Neural cell (in vitro differentiated cells): ENCODE data around the gene PBX3. TPM values are rescaled to one million over a fixed set of nuclear protein-coding genes. Genes with fewer than 3 reads are reported as not detected.

Experiments
- H2AFZ ChIP-seq: fragments of 200-600, 300-800 bp; sonication (generic), shearing (Covaris generic); 2 replicates; pipeline ENCODE4 v1.6.0; 2014; ENCODE audit warnings: low read depth, mild to moderate bottlenecking, antibody characterized with exemption, low read length, moderate library complexity
- H3F3A ChIP-seq: fragments of 200-600 bp; shearing (Covaris generic); 2 replicates; pipeline ENCODE4 v1.6.1; 2016; ENCODE audit warnings: mild to moderate bottlenecking, moderate library complexity, mixed read lengths, antibody characterized with exemption, low read length; ENCODE audit not compliant: insufficient read depth, poor library complexity, severe bottlenecking
- H3K27ac ChIP-seq: fragments of 200-600, 300-800 bp; sonication (generic), shearing (Covaris generic); 2 replicates; pipeline ENCODE4 v1.5.1; 2014; ENCODE audit warnings: mild to moderate bottlenecking, low read length, moderate library complexity
- H3K27me3 ChIP-seq: fragments of 300-800, 200-600 bp; sonication (generic), shearing (Covaris generic); 2 replicates; pipeline ENCODE4 v1.6.0; 2014; ENCODE audit warnings: mild to moderate bottlenecking, low read depth, low read length, moderate library complexity; ENCODE audit not compliant: insufficient read depth
- H3K36me3 ChIP-seq: fragments of 300-800, 200-600 bp; sonication (generic), shearing (Covaris generic); 2 replicates; pipeline ENCODE4 v1.5.1; 2014; ENCODE audit warnings: mild to moderate bottlenecking, antibody characterized with exemption, low read length, moderate library complexity; ENCODE audit not compliant: insufficient read depth
- H3K4me2 ChIP-seq: fragments of 300-800, 200-600 bp; sonication (generic), shearing (Covaris generic); 2 replicates; pipeline ENCODE4 v1.6.0; 2014; ENCODE audit warnings: mild to moderate bottlenecking, low read length
- H3K4me3 ChIP-seq: fragments of 300-800, 200-600 bp; sonication (generic), shearing (Covaris generic); 2 replicates; pipeline ENCODE4 v1.5.1; 2014; ENCODE audit warnings: mild to moderate bottlenecking, low read length, moderate library complexity
- H3K79me2 ChIP-seq: fragments of 200-600 bp; shearing (Covaris generic); replicated peaks from 2 replicates; pipeline ENCODE4 v1.6.0; 2014; ENCODE audit warnings: mild to moderate bottlenecking, low read length, moderate library complexity; ENCODE audit not compliant: insufficient read depth
- H3K9ac ChIP-seq: fragments of 300-800, 200-600 bp; sonication (generic), shearing (Covaris generic); 2 replicates; pipeline ENCODE4 v1.6.1; 2016; ENCODE audit warnings: mild to moderate bottlenecking, low read length, mixed read lengths
- H3K9me2 ChIP-seq: fragments of 200-600 bp; shearing (Covaris generic); 2 replicates; pipeline ENCODE4 v1.6.1; 2016; ENCODE audit warnings: mild to moderate bottlenecking, low read length, mixed read lengths; ENCODE audit not compliant: insufficient read depth
- H3K9me3 ChIP-seq: fragments of 200-600, 300-800 bp; sonication (generic), shearing (Covaris generic); 2 replicates; pipeline ENCODE4 v1.6.1; 2016; ENCODE audit warnings: mild to moderate bottlenecking, mixed run types, low read length, moderate library complexity, mixed read lengths
- H4K20me1 ChIP-seq: fragments of 200-600 bp; shearing (Covaris generic); 2 replicates; pipeline ENCODE4 v1.6.1; 2016; ENCODE audit warnings: mild to moderate bottlenecking, mixed run types; ENCODE audit not compliant: insufficient read depth
- EP300 ChIP-seq: fragments of 450-650 bp; conservative IDR thresholded peaks from 2 replicates; pipeline ENCODE4 v1.6.1; 2014; ENCODE audit warnings: antibody characterized with exemption, mild to moderate bottlenecking, moderate library complexity; ENCODE audit not compliant: poor library complexity, severe bottlenecking
- EZH2 ChIP-seq: fragments of 200-600, 300-800 bp; shearing (Covaris generic), sonication (generic); IDR thresholded peaks from 2 replicates; pipeline ENCODE4 v1.6.1; 2014; ENCODE audit warnings: antibody characterized with exemption, low read length, borderline replicate concordance, mild to moderate bottlenecking; ENCODE audit not compliant: insufficient read depth, poor library complexity, severe bottlenecking
- MXI1 ChIP-seq: fragments of 450-650 bp; conservative IDR thresholded peaks from 2 replicates; pipeline ENCODE4 v1.6.1; 2014; ENCODE audit warnings: antibody characterized with exemption, mild to moderate bottlenecking; ENCODE audit not compliant: poor library complexity, severe bottlenecking
- POLR2AphosphoS5 ChIP-seq: IDR thresholded peaks from 2 replicates; pipeline ENCODE4 v1.6.1; 2012
- RAD21 ChIP-seq: fragments of 450-650 bp; conservative IDR thresholded peaks from 2 replicates; pipeline ENCODE4 v1.6.1; 2014; ENCODE audit warnings: antibody characterized with exemption, mild to moderate bottlenecking, moderate library complexity
- SMC3 ChIP-seq: fragments of 450-650 bp; conservative IDR thresholded peaks from 2 replicates; pipeline ENCODE4 v1.6.1; 2014; ENCODE audit warnings: antibody characterized with exemption, mild to moderate bottlenecking, moderate library complexity; ENCODE audit not compliant: poor library complexity
- TAF1 ChIP-seq: IDR thresholded peaks from 2 replicates; pipeline ENCODE4 v1.6.1; 2012; ENCODE audit warnings: low read depth
- polyA plus RNA-seq: library from polyadenylated mRNA; depleted of rRNA; stranded (reverse); fragments of >200 nt; gene quantifications from 2 replicates; pipeline ENCODE4 v1.2.3, GENCODE V29; 2014
- TF ChIP-seq, protein P1 (sequence below): IDR thresholded peaks from 2 replicates; pipeline ENCODE4 v1.6.1; 2012; ENCODE audit warnings: borderline replicate concordance
- TF ChIP-seq, protein P2 (sequence below): fragments of 450-650 bp; IDR thresholded peaks from 2 replicates; pipeline ENCODE4 v1.5.1; 2014; ENCODE audit warnings: antibody characterized with exemption, mild to moderate bottlenecking, moderate library complexity; ENCODE audit not compliant: poor library complexity, severe bottlenecking

PBX3 gene
- polyA plus RNA-seq, 1 donor from 2014 or later, result 398 TPM

DNA sequence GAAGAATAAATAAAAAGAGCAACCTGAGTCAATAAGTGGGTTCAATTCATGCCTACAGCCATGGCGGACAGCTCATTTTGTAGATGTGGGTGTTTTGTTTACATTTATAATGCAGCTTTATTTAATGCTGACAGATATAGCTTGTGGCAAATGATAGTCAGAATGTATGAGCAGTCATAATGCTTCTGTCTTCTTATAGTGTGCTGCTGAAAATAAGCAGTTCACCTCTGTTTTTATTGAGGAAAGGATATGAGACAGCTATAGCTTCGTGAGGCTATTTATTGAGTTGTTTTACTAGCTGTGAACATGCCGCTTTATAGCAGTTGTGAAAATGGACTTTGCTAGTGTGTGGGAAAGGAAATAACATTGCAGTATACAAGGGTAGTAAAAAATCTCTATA, 147.4 kb downstream of the PBX3 start:
- Histone ChIP-seq H3F3A (peaks cover 11% of the 10 kb centered on the region), H3K27ac (peak overlapping the region; percentile 96), H3K36me3 (no peaks in the 10 kb centered on the region), H3K9ac (peak overlapping the region; percentile 29), H3K4me3 (peak overlapping the region; percentile 22), H4K20me1 (no peaks in the 10 kb centered on the region), H3K9me2 (no peaks in the 10 kb centered on the region), H3K79me2 (peaks cover 91% of the 10 kb centered on the region), H3K9me3 (no peaks in the 10 kb centered on the region), H2AFZ (no peak overlapping the region), H3K27me3 (no peaks in the 10 kb centered on the region), H3K4me2 (peak overlapping the region; percentile 0)
- TF ChIP-seq RAD21 (no peak), POLR2AphosphoS5 (peak; percentile 50), EP300 (peak; percentile 12)

DNA sequence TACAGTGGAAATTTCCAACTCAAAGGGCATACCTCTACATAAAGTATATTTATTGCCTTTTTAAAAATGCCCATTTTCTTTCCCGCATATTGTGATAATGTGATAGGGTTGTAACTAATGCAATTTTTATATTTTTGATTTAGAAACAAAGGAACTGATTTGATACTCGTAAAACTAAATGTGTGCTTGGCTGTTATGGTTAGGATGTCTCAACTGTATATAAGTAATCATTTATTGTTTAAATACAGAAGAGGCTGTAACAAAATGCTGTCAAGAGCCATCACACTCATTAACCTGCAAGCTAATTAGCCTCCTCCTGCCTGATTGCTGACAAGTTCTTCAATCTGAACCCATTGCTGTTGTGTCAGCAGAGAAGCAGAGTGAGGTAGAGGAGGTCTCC, 149.2 kb downstream of the PBX3 start:
- Histone ChIP-seq H3K79me2 (peaks cover 97% of the 10 kb centered on the region), H3F3A (peaks cover 11% of the 10 kb centered on the region), H3K4me2 (peak overlapping the region; percentile 0), H3K9me3 (no peaks in the 10 kb centered on the region), H3K9ac (no peak overlapping the region), H3K27ac (peak overlapping the region; percentile 96), H3K9me2 (no peaks in the 10 kb centered on the region), H2AFZ (no peak overlapping the region), H3K36me3 (no peaks in the 10 kb centered on the region), H3K4me3 (peak overlapping the region; percentile 2), H3K27me3 (no peaks in the 10 kb centered on the region), H4K20me1 (no peaks in the 10 kb centered on the region)
- no peak for TF ChIP-seq SMC3
- TF ChIP-seq RAD21, result no peak
- no peak for TF ChIP-seq EZH2
- TF ChIP-seq, protein P1, sequence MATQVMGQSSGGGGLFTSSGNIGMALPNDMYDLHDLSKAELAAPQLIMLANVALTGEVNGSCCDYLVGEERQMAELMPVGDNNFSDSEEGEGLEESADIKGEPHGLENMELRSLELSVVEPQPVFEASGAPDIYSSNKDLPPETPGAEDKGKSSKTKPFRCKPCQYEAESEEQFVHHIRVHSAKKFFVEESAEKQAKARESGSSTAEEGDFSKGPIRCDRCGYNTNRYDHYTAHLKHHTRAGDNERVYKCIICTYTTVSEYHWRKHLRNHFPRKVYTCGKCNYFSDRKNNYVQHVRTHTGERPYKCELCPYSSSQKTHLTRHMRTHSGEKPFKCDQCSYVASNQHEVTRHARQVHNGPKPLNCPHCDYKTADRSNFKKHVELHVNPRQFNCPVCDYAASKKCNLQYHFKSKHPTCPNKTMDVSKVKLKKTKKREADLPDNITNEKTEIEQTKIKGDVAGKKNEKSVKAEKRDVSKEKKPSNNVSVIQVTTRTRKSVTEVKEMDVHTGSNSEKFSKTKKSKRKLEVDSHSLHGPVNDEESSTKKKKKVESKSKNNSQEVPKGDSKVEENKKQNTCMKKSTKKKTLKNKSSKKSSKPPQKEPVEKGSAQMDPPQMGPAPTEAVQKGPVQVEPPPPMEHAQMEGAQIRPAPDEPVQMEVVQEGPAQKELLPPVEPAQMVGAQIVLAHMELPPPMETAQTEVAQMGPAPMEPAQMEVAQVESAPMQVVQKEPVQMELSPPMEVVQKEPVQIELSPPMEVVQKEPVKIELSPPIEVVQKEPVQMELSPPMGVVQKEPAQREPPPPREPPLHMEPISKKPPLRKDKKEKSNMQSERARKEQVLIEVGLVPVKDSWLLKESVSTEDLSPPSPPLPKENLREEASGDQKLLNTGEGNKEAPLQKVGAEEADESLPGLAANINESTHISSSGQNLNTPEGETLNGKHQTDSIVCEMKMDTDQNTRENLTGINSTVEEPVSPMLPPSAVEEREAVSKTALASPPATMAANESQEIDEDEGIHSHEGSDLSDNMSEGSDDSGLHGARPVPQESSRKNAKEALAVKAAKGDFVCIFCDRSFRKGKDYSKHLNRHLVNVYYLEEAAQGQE, result no peak
- no peak for TF ChIP-seq EP300
- TF ChIP-seq, protein P2, sequence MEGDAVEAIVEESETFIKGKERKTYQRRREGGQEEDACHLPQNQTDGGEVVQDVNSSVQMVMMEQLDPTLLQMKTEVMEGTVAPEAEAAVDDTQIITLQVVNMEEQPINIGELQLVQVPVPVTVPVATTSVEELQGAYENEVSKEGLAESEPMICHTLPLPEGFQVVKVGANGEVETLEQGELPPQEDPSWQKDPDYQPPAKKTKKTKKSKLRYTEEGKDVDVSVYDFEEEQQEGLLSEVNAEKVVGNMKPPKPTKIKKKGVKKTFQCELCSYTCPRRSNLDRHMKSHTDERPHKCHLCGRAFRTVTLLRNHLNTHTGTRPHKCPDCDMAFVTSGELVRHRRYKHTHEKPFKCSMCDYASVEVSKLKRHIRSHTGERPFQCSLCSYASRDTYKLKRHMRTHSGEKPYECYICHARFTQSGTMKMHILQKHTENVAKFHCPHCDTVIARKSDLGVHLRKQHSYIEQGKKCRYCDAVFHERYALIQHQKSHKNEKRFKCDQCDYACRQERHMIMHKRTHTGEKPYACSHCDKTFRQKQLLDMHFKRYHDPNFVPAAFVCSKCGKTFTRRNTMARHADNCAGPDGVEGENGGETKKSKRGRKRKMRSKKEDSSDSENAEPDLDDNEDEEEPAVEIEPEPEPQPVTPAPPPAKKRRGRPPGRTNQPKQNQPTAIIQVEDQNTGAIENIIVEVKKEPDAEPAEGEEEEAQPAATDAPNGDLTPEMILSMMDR, result no peak
- no peak for TF ChIP-seq TAF1
- no peak for TF ChIP-seq POLR2AphosphoS5
- TF ChIP-seq MXI1, result no peak

DNA sequence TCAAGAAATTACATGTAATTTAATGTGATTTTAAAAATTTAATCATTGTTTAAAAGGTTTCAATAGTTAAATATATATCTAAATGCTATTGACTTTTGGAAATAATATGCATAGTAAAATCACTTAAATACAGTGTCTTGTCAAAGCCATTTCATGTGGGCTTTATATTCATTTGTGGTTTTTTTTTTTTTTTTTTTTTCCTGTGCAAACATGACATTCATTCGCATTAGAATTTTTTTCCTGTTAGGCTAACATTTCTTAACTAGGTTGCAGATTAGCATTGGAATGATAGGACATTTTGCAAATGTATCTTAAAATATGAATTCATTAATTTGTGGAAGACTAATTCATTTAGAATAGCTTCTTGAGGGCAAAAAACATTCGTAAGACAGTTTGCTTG, 149.8 kb downstream of the PBX3 start:
- Histone ChIP-seq H3K9me2 (no peaks in the 10 kb centered on the region), H3K27ac (peak overlapping the region; percentile 96), H3F3A (peaks cover 11% of the 10 kb centered on the region), H3K9ac (no peak overlapping the region), H3K4me2 (peak overlapping the region; percentile 0), H3K27me3 (no peaks in the 10 kb centered on the region), H3K4me3 (no peak overlapping the region), H3K36me3 (no peaks in the 10 kb centered on the region), H3K79me2 (peaks cover 97% of the 10 kb centered on the region), H3K9me3 (no peaks in the 10 kb centered on the region), H4K20me1 (no peaks in the 10 kb centered on the region), H2AFZ (no peak overlapping the region)
- TF ChIP-seq RAD21, result no peak
- no peak for TF ChIP-seq EZH2
- TF ChIP-seq MXI1, result no peak
- TF ChIP-seq TAF1, result no peak
- TF ChIP-seq SMC3, result no peak
- no peak for TF ChIP-seq POLR2AphosphoS5
- TF ChIP-seq, protein P1, result no peak
- no peak for TF ChIP-seq EP300
- TF ChIP-seq, protein P2, result no peak
